HG02571 (cell line): ENCODE results near the gene FER1L5.

Experiments
- ATAC-seq: cut with Tn5 transposase; IDR thresholded peaks from one replicate; pipeline ENCODE4 v1.9.1; 2021; ENCODE audit warnings: mild to moderate bottlenecking, moderate library complexity; ENCODE audit not compliant: unreplicated experiment

The FER1L5 gene

GRCh38 chr2:96642564-96643360 lies at the start of gene FER1L5:
TSS of gene FER1L5 (plus strand) at chr2:96642764. CDS start at chr2:96642837, 73 bp downstream.
- no peak for ATAC-seq

- ATAC-seq: no peak
These were observed 48.3 kb upstream of the FER1L5 start for GRCh38 chr2:96594282-96594681.

GRCh38 chr2:96594691-96595152 lies 47.8 kb upstream of the FER1L5 start:
- no peak for ATAC-seq

- ATAC-seq: no peak
These were observed 46.0 kb upstream of the FER1L5 start for GRCh38 chr2:96596596-96596995.

GRCh38 chr2:96599941-96600340 lies 42.6 kb upstream of the FER1L5 start:
- no peak for ATAC-seq

GRCh38 chr2:96601382-96602292 lies 40.9 kb upstream of the FER1L5 start:
- ATAC-seq: no peak

- ATAC-seq: no peak
These were observed 40.2 kb upstream of the FER1L5 start for GRCh38 chr2:96602330-96602823.

GRCh38 chr2:96604104-96604503 lies 38.5 kb upstream of the FER1L5 start:
- ATAC-seq: no peak

GRCh38 chr2:96608469-96609455 lies 33.8 kb upstream of the FER1L5 start:
- ATAC-seq: no peak

- ATAC-seq: no peak
These were observed 26.4 kb upstream of the FER1L5 start for GRCh38 chr2:96616128-96616527.

GRCh38 chr2:96616535-96616934 lies 26.0 kb upstream of the FER1L5 start:
- no peak for ATAC-seq

- no peak for ATAC-seq
These were observed 25.6 kb upstream of the FER1L5 start for GRCh38 chr2:96617012-96617411.

GRCh38 chr2:96618596-96619283 lies 23.8 kb upstream of the FER1L5 start:
- no peak for ATAC-seq

GRCh38 chr2:96622544-96622943 lies 20.0 kb upstream of the FER1L5 start:
- no peak for ATAC-seq

GRCh38 chr2:96623116-96623515 lies 19.4 kb upstream of the FER1L5 start:
- ATAC-seq: no peak

- ATAC-seq: no peak
These were observed 16.7 kb upstream of the FER1L5 start for GRCh38 chr2:96625571-96626552.

- no peak for ATAC-seq
These were observed 16.0 kb upstream of the FER1L5 start for GRCh38 chr2:96626553-96626942.

GRCh38 chr2:96631804-96632435 lies 10.6 kb upstream of the FER1L5 start:
- ATAC-seq: no peak
